Small intestine (tissue), 7 donors: Measurements from ENCODE around the gene MICB. TPM values are rescaled to one million over a fixed set of nuclear protein-coding genes. Genes with fewer than 3 reads are reported as not detected.

Source experiments
- DNase-seq, 2 donors: peaks; one replicate each; pipeline versions ENCODE4 v3.0.0 to v3.0.0-alpha.2; 2013
- FAIRE-seq: peaks from 2 replicates; lab custom pipeline; 2012; peaks lifted over from hg19 to GRCh38; lab: Jason Lieb, UNC
- H3K27ac ChIP-seq, 3 donors: one replicate each; pipeline ENCODE4 v1.5.1; 2013; ENCODE audit warnings: low read length in 2 of 3, mild to moderate bottlenecking in 2 of 3, control low read depth in 1 of 3, inconsistent platforms in 1 of 3, low read depth in 1 of 3, moderate library complexity in 1 of 3
- H3K27me3 ChIP-seq, 3 donors: one replicate each; pipeline ENCODE4 v1.6.1; 2013; ENCODE audit warnings: low read length in 3 of 3, inconsistent platforms in 1 of 3; ENCODE audit not compliant: control insufficient read depth in 3 of 3, insufficient read depth in 3 of 3
- H3K36me3 ChIP-seq, 3 donors: one replicate each; pipeline ENCODE4 v1.6.1; 2013; ENCODE audit warnings: low read length in 3 of 3, inconsistent platforms in 1 of 3, low read depth in 1 of 3, mild to moderate bottlenecking in 1 of 3, moderate library complexity in 1 of 3; ENCODE audit not compliant: control insufficient read depth in 3 of 3, insufficient read depth in 2 of 3
- H3K4me1 ChIP-seq, 3 donors: one replicate each; pipeline ENCODE4 v1.6.1; 2013; ENCODE audit warnings: low read length in 2 of 3, inconsistent platforms in 1 of 3, low read depth in 1 of 3, mild to moderate bottlenecking in 1 of 3, moderate library complexity in 1 of 3; ENCODE audit not compliant: control insufficient read depth in 3 of 3, insufficient read depth in 2 of 3
- H3K4me3 ChIP-seq, 3 donors: one replicate each; pipeline ENCODE4 v1.5.1; 2013; ENCODE audit warnings: low read length in 3 of 3, control low read depth in 1 of 3, inconsistent platforms in 1 of 3, low read depth in 1 of 3, mild to moderate bottlenecking in 1 of 3, moderate library complexity in 1 of 3
- H3K9me3 ChIP-seq, 2 donors: one replicate each; pipeline ENCODE4 v1.6.1; 2013; ENCODE audit warnings: low read depth in 1 of 2, low read length in 1 of 2; ENCODE audit not compliant: control insufficient read depth in 2 of 2, insufficient read depth in 1 of 2
- WGBS, 3 donors: extraction: QIAGEN DNeasy Blood & Tissue Kit; methylation state at CpG; one replicate each; pipeline ENCODE4 v1.1.7; 2013; 5-methylcytosine and 5-hydroxymethylcytosine counted together
- polyA plus RNA-seq, 4 donors: library from polyadenylated mRNA; stranded (reverse) in 3 of 4; unstranded in 1 of 4; fragments of 200-250 nt in 3 of 4; fragments of 120-200 nt in 1 of 4; gene quantifications; one replicate each; pipeline versions ENCODE4 v1.2.1 to v1.2.3, GENCODE V29; 2013
- donor health status: healthy with polysubstance abuse.
- donor health status: control.
- donor health status: control.
- donor health status: Bipolar disorder and iron deficiency.
- donor health status: healthy.

Gene MICB
- polyA plus RNA-seq, 4 donors, result 0.69 to 6.1 (median 2.0) TPM

- no peak for FAIRE-seq
- 90 to 91% (median 90%) methylated on average over 24 of the region's 24 CpGs for WGBS, 3 donors
Observed at GRCh38 chr6:31534521-31535040, 36.6 kb downstream of the MICB start.

GRCh38 chr6:31535538-31536324, 37.8 kb downstream of the MICB start:
- no peak for FAIRE-seq
- H3K36me3 ChIP-seq, result peaks cover 53 to 71% (median 53%) of the 10 kb centered on the region in 3 donors

More at GRCh38 chr6:31534521-31535040, 36.6 kb downstream of the MICB start:
- Histone ChIP-seq H3K4me3 (no peak overlapping the region), H3K36me3 (peaks cover 51 to 74% (median 56%) of the 10 kb centered on the region in 3 donors), H3K9me3 (no peaks in the 10 kb centered on the region), H3K27me3 (no peaks in the 10 kb centered on the region), H3K4me1 (peaks cover 0 to 11% (median 0%) of the 10 kb centered on the region in 3 donors), H3K27ac (no peak overlapping the region)
- DNase-seq, result no peak

GRCh38 chr6:31538805-31539400, 41.0 kb downstream of the MICB start:
- FAIRE-seq, result no peak
- Histone ChIP-seq H3K9me3 (no peaks in the 10 kb centered on the region), H3K4me3 (peak overlapping the region in 1 of 3 donors; percentile 82), H3K27me3 (no peaks in the 10 kb centered on the region), H3K4me1 (peaks cover 0 to 23% (median 4%) of the 10 kb centered on the region in 3 donors), H3K36me3 (peaks cover 31 to 52% (median 33%) of the 10 kb centered on the region in 3 donors), H3K27ac (no peak overlapping the region)
- DNase-seq, result no peak
- WGBS, 3 donors, result 26 to 53% (median 31%) methylated on average over 6 of the region's 6 CpGs

More at GRCh38 chr6:31535538-31536324, 37.8 kb downstream of the MICB start:
- H3K9me3 ChIP-seq, result no peaks in the 10 kb centered on the region
- H3K27me3 ChIP-seq, result no peaks in the 10 kb centered on the region
- no peak overlapping the region for H3K27ac ChIP-seq
- H3K4me1 ChIP-seq, result peaks cover 0 to 17% (median 4%) of the 10 kb centered on the region in 3 donors
- WGBS, 3 donors, result 26 to 36% (median 27%) methylated on average over 2 of the region's 2 CpGs
- no peak for DNase-seq
- H3K4me3 ChIP-seq, result no peak overlapping the region

- 4 to 8% (median 6%) methylated on average over 4 of the region's 4 CpGs for WGBS, 3 donors
- DNase-seq (no peak), FAIRE-seq (no peak)
- H3K36me3 ChIP-seq, result peaks cover 16 to 36% (median 19%) of the 10 kb centered on the region in 3 donors
- no peaks in the 10 kb centered on the region for H3K9me3 ChIP-seq
- H3K4me3 ChIP-seq, result peak overlapping the region; percentile 37 to 86 (median 82)
- peaks cover 0 to 23% (median 4%) of the 10 kb centered on the region in 3 donors for H3K4me1 ChIP-seq
- peak overlapping the region; percentile 92 to 94 (median 92) for H3K27ac ChIP-seq
- H3K27me3 ChIP-seq, result no peaks in the 10 kb centered on the region
Observed at GRCh38 chr6:31540640-31541039, 42.7 kb downstream of the MICB start.

DNA sequence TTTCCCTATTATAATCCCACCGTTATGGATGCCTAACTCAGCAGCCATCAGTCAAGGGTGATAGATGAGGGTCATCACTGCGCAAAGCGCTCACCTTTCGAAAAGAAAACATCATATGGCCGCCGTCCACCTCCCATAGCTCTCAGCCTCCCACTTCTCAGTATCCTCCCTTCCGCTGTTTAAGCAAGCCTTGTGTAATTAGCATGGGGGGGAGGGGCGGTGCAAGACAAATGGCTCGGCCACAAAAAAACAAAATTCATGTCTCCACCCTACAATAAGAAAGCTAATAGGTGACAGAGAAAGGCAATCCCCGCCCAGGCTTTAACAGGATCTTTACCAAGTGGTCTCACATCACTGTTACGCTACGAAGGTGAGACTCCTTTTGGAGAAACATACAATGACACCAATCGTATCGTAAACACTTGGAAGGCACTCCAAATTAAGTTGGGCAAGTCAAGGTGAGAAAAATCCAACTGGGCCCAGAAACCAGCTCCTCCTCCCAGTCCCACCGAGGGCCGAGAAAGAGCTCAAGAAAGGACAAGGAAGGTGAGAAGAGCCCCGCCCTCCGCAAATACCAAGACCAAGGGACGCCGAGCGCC, 43.2 kb downstream of the MICB start:
- 0 to 1% (median 0%) methylated on average over 21 of the region's 21 CpGs for WGBS, 3 donors
- Histone ChIP-seq H3K27me3 (no peaks in the 10 kb centered on the region), H3K4me3 (peak overlapping the region; percentile 37 to 86 (median 82)), H3K9me3 (no peaks in the 10 kb centered on the region), H3K27ac (peak overlapping the region; percentile 92 to 94 (median 92)), H3K36me3 (peaks cover 15 to 35% (median 16%) of the 10 kb centered on the region in 3 donors), H3K4me1 (peaks cover 0 to 23% (median 4%) of the 10 kb centered on the region in 3 donors)
- peak; percentile 56 to 70 for DNase-seq
- no peak for FAIRE-seq

- 0 to 1% (median 0%) methylated on average over 43 of the region's 43 CpGs for WGBS, 3 donors
- no peak for FAIRE-seq
- H3K4me1 ChIP-seq, result peaks cover 0 to 23% (median 4%) of the 10 kb centered on the region in 3 donors
Observed at GRCh38 chr6:31541658-31542521, 43.9 kb downstream of the MICB start, which contains the start of gene DDX39B. Gene DDX39B (minus strand): TSS chr6:31542003. CDS start chr6:31540532, 1,471 bp downstream.

DNA sequence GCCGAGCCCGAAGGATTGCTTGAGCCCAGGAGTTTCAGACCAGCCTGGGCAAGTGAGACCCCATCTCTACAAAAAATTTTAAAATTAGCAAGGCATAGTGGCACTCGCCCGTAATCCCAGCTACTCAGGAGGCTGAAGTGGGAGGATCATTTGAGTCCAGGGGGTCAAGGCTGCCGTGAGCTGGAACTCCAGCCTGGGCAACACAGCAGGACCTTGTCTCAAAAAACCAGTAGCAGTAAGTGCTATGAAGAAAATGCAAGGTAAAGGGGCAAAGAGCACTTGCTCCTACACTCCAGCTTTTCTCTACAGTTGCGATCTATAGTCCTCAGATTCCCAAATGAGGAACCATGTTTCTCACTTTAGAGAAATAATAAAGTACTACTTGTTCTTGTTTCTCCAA, 45.7 kb downstream of the MICB start:
- H3K9me3 ChIP-seq, result peaks cover 0 to 3% of the 10 kb centered on the region in 2 donors
- no peak for FAIRE-seq
- WGBS, 3 donors, result 95% methylated on average over 6 of the region's 6 CpGs
- no peak overlapping the region for H3K4me3 ChIP-seq
- peaks cover 3 to 31% (median 9%) of the 10 kb centered on the region in 3 donors for H3K4me1 ChIP-seq
- peaks cover 5 to 19% (median 7%) of the 10 kb centered on the region in 3 donors for H3K36me3 ChIP-seq
- DNase-seq, result no peak
- H3K27ac ChIP-seq, result no peak overlapping the region
- no peaks in the 10 kb centered on the region for H3K27me3 ChIP-seq

More at GRCh38 chr6:31541658-31542521, 43.9 kb downstream of the MICB start, which contains the start of gene DDX39B:
- peak within 1 kb of the TSS; percentile 92 to 94 (median 92) for H3K27ac ChIP-seq
- DNase-seq, result peak; percentile 98 to 99
- no peaks in the 10 kb centered on the region for H3K9me3 ChIP-seq
- no peaks in the 10 kb centered on the region for H3K27me3 ChIP-seq
- H3K36me3 ChIP-seq, result peaks cover 7 to 28% (median 8%) of the 10 kb centered on the region in 3 donors
- H3K4me3 ChIP-seq, result peak within 1 kb of the TSS; percentile 55 to 86 (median 82)
